GM18951 (cell line): Measurements from ENCODE around the gene PRCD.

ENCODE experiments used
- POLR2A ChIP-seq: IDR thresholded peaks from 4 replicates; pipeline ENCODE4 v1.6.1; 2011; ENCODE audit warnings: mild to moderate bottlenecking; ENCODE audit not compliant: insufficient read length, insufficient read depth; ENCODE audit errors: extremely low read depth
- in situ Hi-C: fragments of 300-500 bp; cut with MboI; formaldehyde crosslinking; loops from one replicate; pipeline ENCODE4 v1.12.0; 2022; ENCODE audit warnings: low sequenced_read_pairs, mixed read lengths, inconsistent platforms; ENCODE audit not compliant: unreplicated experiment

The PRCD gene

GRCh38 chr17:76535788-76536510, 3.9 kb upstream of the PRCD start:
- in situ Hi-C loops: no loop called here
- no peak for TF ChIP-seq POLR2A

- in situ Hi-C loops: no loop called here
- TF ChIP-seq POLR2A: no peak
Observed at GRCh38 chr17:76536511-76537287, 3.1 kb upstream of the PRCD start.

- in situ Hi-C loops: no loop called here
- no peak for TF ChIP-seq POLR2A
Observed at GRCh38 chr17:76537288-76537577, 2.6 kb upstream of the PRCD start.

GRCh38 chr17:76537578-76538280, 2.1 kb upstream of the PRCD start, which contains the start of gene CYGB:
TSS of gene CYGB (minus strand) at chr17:76537709. CDS start at chr17:76537542, 167 bp downstream.
- TF ChIP-seq POLR2A: no peak

GRCh38 chr17:76538281-76538931, 1.4 kb upstream of the PRCD start:
- in situ Hi-C loops: no loop called here
- TF ChIP-seq POLR2A: no peak

More at GRCh38 chr17:76537578-76538280, 2.1 kb upstream of the PRCD start, which contains the start of gene CYGB:
- in situ Hi-C loops: no loop called here

- TF ChIP-seq POLR2A: no peak
- in situ Hi-C loops: no loop called here
Observed at GRCh38 chr17:76538941-76539570, 788 bp upstream of the PRCD start.

GRCh38 chr17:76540381-76541300, 797 bp downstream of the PRCD start:
- in situ Hi-C loops: no loop called here
- TF ChIP-seq POLR2A: no peak

- in situ Hi-C loops: no loop called here
- TF ChIP-seq POLR2A: no peak
Observed at GRCh38 chr17:76541739-76542454, 2.1 kb downstream of the PRCD start.

- TF ChIP-seq POLR2A: no peak
- in situ Hi-C loops: no loop called here
Observed at GRCh38 chr17:76542566-76542971, 2.7 kb downstream of the PRCD start.

- TF ChIP-seq POLR2A: no peak
- in situ Hi-C loops: no loop called here
Observed at GRCh38 chr17:76542984-76543383, 3.1 kb downstream of the PRCD start.

- TF ChIP-seq POLR2A: no peak
- in situ Hi-C loops: no loop called here
Observed at GRCh38 chr17:76543482-76543825, 3.6 kb downstream of the PRCD start.
